ENCODE measurements around the gene GYG2.

DNA sequence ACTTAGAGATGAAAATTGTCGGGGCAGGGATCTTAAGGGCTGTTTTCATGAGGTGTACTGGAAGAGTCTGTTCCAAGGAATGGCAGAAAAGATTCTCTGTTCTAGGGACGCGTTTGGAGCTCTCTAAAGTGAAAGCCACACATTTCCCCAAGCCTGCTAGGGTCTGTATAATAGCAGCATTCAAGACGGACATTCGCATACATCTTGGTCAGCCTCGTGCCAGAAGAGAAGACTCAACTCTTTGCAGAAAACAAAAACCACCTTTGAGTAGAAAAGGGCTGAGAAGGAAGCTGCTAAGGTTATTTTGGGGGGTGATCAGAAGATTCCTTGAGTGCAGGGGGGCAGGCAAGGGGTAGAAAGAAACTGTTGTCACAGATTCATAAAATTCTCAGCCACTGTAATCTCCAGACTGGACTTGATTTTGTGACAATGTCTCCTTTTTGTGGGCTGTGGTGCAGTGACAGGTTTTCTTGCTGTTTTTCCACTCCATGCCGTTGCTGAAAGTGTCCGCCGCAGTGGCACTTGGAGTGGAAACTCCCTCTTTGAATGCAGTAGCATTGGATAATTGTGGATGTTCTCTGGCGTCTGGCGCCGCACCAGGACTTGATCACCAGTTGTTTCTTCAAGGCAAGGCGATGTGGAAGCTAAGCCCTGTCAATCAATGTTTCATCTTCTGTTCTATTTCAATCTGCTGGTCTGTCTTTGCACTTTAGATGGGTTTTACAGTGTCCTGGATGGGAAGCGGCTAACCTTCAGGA lies 2.9 kb downstream of the GYG2 start:
- TF ChIP-seq EZH2 (IDR thresholded peaks at IDR 0.05; ENCODE audit: borderline replicate concordance) = no peak
- TF ChIP-seq, protein P1, sequence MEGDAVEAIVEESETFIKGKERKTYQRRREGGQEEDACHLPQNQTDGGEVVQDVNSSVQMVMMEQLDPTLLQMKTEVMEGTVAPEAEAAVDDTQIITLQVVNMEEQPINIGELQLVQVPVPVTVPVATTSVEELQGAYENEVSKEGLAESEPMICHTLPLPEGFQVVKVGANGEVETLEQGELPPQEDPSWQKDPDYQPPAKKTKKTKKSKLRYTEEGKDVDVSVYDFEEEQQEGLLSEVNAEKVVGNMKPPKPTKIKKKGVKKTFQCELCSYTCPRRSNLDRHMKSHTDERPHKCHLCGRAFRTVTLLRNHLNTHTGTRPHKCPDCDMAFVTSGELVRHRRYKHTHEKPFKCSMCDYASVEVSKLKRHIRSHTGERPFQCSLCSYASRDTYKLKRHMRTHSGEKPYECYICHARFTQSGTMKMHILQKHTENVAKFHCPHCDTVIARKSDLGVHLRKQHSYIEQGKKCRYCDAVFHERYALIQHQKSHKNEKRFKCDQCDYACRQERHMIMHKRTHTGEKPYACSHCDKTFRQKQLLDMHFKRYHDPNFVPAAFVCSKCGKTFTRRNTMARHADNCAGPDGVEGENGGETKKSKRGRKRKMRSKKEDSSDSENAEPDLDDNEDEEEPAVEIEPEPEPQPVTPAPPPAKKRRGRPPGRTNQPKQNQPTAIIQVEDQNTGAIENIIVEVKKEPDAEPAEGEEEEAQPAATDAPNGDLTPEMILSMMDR (IDR thresholded peaks at IDR 0.05; ENCODE audit: poor library complexity) = no peak

All from hepatocyte (in vitro differentiated cells).